Neural cell (in vitro differentiated cells): ENCODE data around the gene KMT2B.

Experiments used
- CTCF ChIP-seq: fragments of 450-650 bp; IDR thresholded peaks from 2 replicates; pipeline ENCODE4 v1.5.1; 2014; ENCODE audit warnings: antibody characterized with exemption, mild to moderate bottlenecking, moderate library complexity; ENCODE audit not compliant: poor library complexity, severe bottlenecking
- EZH2 ChIP-seq: fragments of 200-600, 300-800 bp; shearing (Covaris generic), sonication (generic); IDR thresholded peaks from 2 replicates; pipeline ENCODE4 v1.6.1; 2014; ENCODE audit warnings: antibody characterized with exemption, low read length, borderline replicate concordance, mild to moderate bottlenecking; ENCODE audit not compliant: insufficient read depth, poor library complexity, severe bottlenecking
- MXI1 ChIP-seq: fragments of 450-650 bp; conservative IDR thresholded peaks from 2 replicates; pipeline ENCODE4 v1.6.1; 2014; ENCODE audit warnings: antibody characterized with exemption, mild to moderate bottlenecking; ENCODE audit not compliant: poor library complexity, severe bottlenecking

GRCh38 chr19:35716801-35717664 lies 770 bp upstream of the KMT2B start:
- TF ChIP-seq CTCF (peak; percentile 92), EZH2 (no peak), MXI1 (peak; percentile 96)
